Activated CD8-positive, alpha-beta memory T cell treated with anti-CD3 and anti-CD28 coated beads for 36 hours (primary cell): ENCODE results near the gene REPIN1. TPM values are rescaled to one million over a fixed set of nuclear protein-coding genes. Genes with fewer than 3 reads are reported as not detected.

Experiments used
- CTCF ChIA-PET: fragments of 350-600 bp; sonication (Branson Sonifier 250); formaldehyde crosslinking; loops from one replicate; lab custom pipeline; 2021; ENCODE audit warnings: antibody characterized with exemption; lab: Charles Lee
- POLR2A ChIA-PET: fragments of 350-600 bp; sonication (Branson Sonifier 250); formaldehyde crosslinking; loops from one replicate; lab custom pipeline; 2021; ENCODE audit warnings: antibody characterized with exemption; lab: Charles Lee
- total RNA-seq, 2 experiments: library from RNA; stranded (reverse); gene quantifications; one replicate each; pipeline ENCODE4 v1.2.3, GENCODE V29; 2021

The REPIN1 gene
- total RNA-seq, 2 experiments from 2014 or later = 59.5 to 60.7 TPM

- ChIA-PET CTCF (interaction anchor here (1.4 kb wide), 1 partner anchor 53 kb away, joined by 3 read pairs; no protein-coding TSS in a partner anchor), POLR2A (no interaction called here)
Observed at GRCh38 chr7:150408393-150409299, 40.0 kb downstream of the REPIN1 start.

- ChIA-PET CTCF (interaction anchor here (1.4 kb wide), 1 partner anchor 54 kb away, joined by 3 read pairs; no protein-coding TSS in a partner anchor), POLR2A (no interaction called here)
Observed at GRCh38 chr7:150409300-150410030, 40.8 kb downstream of the REPIN1 start.

- ChIA-PET CTCF (no interaction called here), POLR2A (no interaction called here)
Observed at GRCh38 chr7:150410131-150410530, 41.5 kb downstream of the REPIN1 start.

- POLR2A ChIA-PET = no interaction called here
Observed at GRCh38 chr7:150410680-150411346, 42.2 kb downstream of the REPIN1 start.

GRCh38 chr7:150411606-150412005 is 43.0 kb downstream of the REPIN1 start:
- POLR2A ChIA-PET = no interaction called here

More at GRCh38 chr7:150410680-150411346, 42.2 kb downstream of the REPIN1 start:
- CTCF ChIA-PET = interaction anchor here (0.6 kb wide), 1 partner anchor 1365 kb away, joined by 3 read pairs; no protein-coding TSS in a partner anchor

GRCh38 chr7:150412016-150412415 is 43.4 kb downstream of the REPIN1 start:
- ChIA-PET CTCF (no interaction called here), POLR2A (no interaction called here)

More at GRCh38 chr7:150411606-150412005, 43.0 kb downstream of the REPIN1 start:
- CTCF ChIA-PET = no interaction called here

- POLR2A ChIA-PET = no interaction called here
- CTCF ChIA-PET = no interaction called here
Observed at GRCh38 chr7:150412518-150413488, 44.2 kb downstream of the REPIN1 start.

GRCh38 chr7:150413640-150414081 is 45.0 kb downstream of the REPIN1 start:
- ChIA-PET CTCF (interaction anchor here (0.6 kb wide), 1 partner anchor 8 kb away, joined by 3 read pairs; a partner anchor contains a TSS), POLR2A (no interaction called here)

- ChIA-PET POLR2A (no interaction called here), CTCF (no interaction called here)
Observed at GRCh38 chr7:150415161-150416153, 46.8 kb downstream of the REPIN1 start.

- ChIA-PET POLR2A (no interaction called here), CTCF (interaction anchor here (0.6 to 1.0 kb wide), 2 partner anchors 12 to 62 kb away, joined by 4 read pairs; a partner anchor contains a TSS)
Observed at GRCh38 chr7:150417239-150417638, 48.6 kb downstream of the REPIN1 start.

- ChIA-PET CTCF (interaction anchor here (0.6 to 1.0 kb wide), 2 partner anchors 12 to 63 kb away, joined by 4 read pairs; a partner anchor contains a TSS), POLR2A (no interaction called here)
Observed at GRCh38 chr7:150417863-150418262, 49.2 kb downstream of the REPIN1 start.

- ChIA-PET CTCF (interaction anchor here (1.4 kb wide), 1 partner anchor 13 kb away, joined by 3 read pairs; no protein-coding TSS in a partner anchor), POLR2A (no interaction called here)
Observed at GRCh38 chr7:150420242-150420641, 51.6 kb downstream of the REPIN1 start.

- ChIA-PET CTCF (interaction anchor here (0.7 to 1.2 kb wide), 5 partner anchors 14 to 134 kb away, joined by 3 to 4 read pairs (median 3); a partner anchor contains a TSS), POLR2A (no interaction called here)
Observed at GRCh38 chr7:150420987-150421674, 52.5 kb downstream of the REPIN1 start.

GRCh38 chr7:150421831-150422230 is 53.2 kb downstream of the REPIN1 start:
- ChIA-PET CTCF (interaction anchor here (0.7 to 1.2 kb wide), 6 partner anchors 11 to 135 kb away, joined by 3 to 4 read pairs (median 3); a partner anchor contains a TSS), POLR2A (no interaction called here)
